GM18867 (cell line): Measurements from ENCODE around the gene EIF3L.

Experiments
- ATAC-seq: cut with Tn5 transposase; IDR thresholded peaks from one replicate; pipeline ENCODE4 v1.9.1; 2021; ENCODE audit warnings: mild to moderate bottlenecking, moderate library complexity; ENCODE audit not compliant: unreplicated experiment

Gene EIF3L

GRCh38 chr22:37850801-37851200, 1.6 kb downstream of the EIF3L start:
- no peak for ATAC-seq

GRCh38 chr22:37852418-37852817, 3.2 kb downstream of the EIF3L start:
- no peak for ATAC-seq

- ATAC-seq = no peak
Observed at GRCh38 chr22:37854946-37855345, 5.7 kb downstream of the EIF3L start.

GRCh38 chr22:37855462-37855861, 6.2 kb downstream of the EIF3L start:
- ATAC-seq = no peak

- no peak for ATAC-seq
Observed at GRCh38 chr22:37860796-37861421, 11.7 kb downstream of the EIF3L start.

GRCh38 chr22:37862570-37863325, 13.5 kb downstream of the EIF3L start:
- no peak for ATAC-seq

- no peak for ATAC-seq
Observed at GRCh38 chr22:37865510-37865909, 16.3 kb downstream of the EIF3L start.

GRCh38 chr22:37870273-37870672, 21.1 kb downstream of the EIF3L start:
- no peak for ATAC-seq

- no peak for ATAC-seq
Observed at GRCh38 chr22:37880668-37881440, 31.6 kb downstream of the EIF3L start.

- no peak for ATAC-seq
Observed at GRCh38 chr22:37884420-37884819, 35.2 kb downstream of the EIF3L start.

GRCh38 chr22:37887584-37888378, 38.6 kb downstream of the EIF3L start:
- no peak for ATAC-seq

- no peak for ATAC-seq
Observed at GRCh38 chr22:37891926-37892325, 42.7 kb downstream of the EIF3L start.

GRCh38 chr22:37892566-37893335, 43.5 kb downstream of the EIF3L start:
- no peak for ATAC-seq

- no peak for ATAC-seq
Observed at GRCh38 chr22:37893583-37893983, 44.4 kb downstream of the EIF3L start.

- no peak for ATAC-seq
Observed at GRCh38 chr22:37894939-37895670, 45.9 kb downstream of the EIF3L start.

- ATAC-seq = no peak
Observed at GRCh38 chr22:37896181-37896592, 47.0 kb downstream of the EIF3L start.

- no peak for ATAC-seq
Observed at GRCh38 chr22:37896939-37897338, 47.7 kb downstream of the EIF3L start.

GRCh38 chr22:37897807-37898206, 48.6 kb downstream of the EIF3L start:
- ATAC-seq = no peak

GRCh38 chr22:37898441-37899181, 49.4 kb downstream of the EIF3L start:
- no peak for ATAC-seq
